H7 (cell line): ENCODE results near the gene RAB25. TPM values are rescaled to one million over a fixed set of nuclear protein-coding genes. Genes with fewer than 3 reads are reported as not detected.

Source experiments
- DNase-seq: peaks from one replicate; pipeline ENCODE4 v3.0.0; 2012
- H3K27me3 ChIP-seq: 2 replicates; pipeline ENCODE4 v1.6.0; 2011; ENCODE audit warnings: mild to moderate bottlenecking, low read length; ENCODE audit not compliant: control insufficient read depth, insufficient read depth
- H3K36me3 ChIP-seq: replicated peaks from 2 replicates; pipeline ENCODE4 v1.5.1; 2011; ENCODE audit warnings: low read length; ENCODE audit not compliant: control insufficient read depth, insufficient read depth
- H3K4me3 ChIP-seq: 2 replicates; pipeline ENCODE4 v1.5.1; 2011; ENCODE audit warnings: low read depth, mild to moderate bottlenecking, control low read depth, low read length, moderate library complexity; ENCODE audit not compliant: insufficient read depth
- total RNA-seq: library from RNA; depleted of rRNA; stranded (reverse); fragments of >200 nt; shearing (Covaris generic); gene quantifications from 2 replicates; pipeline ENCODE4 v1.2.3, GENCODE V29; 2014; rRNA removed

RAB25 gene
- total RNA-seq, 1 experiment from 2014 or later: 18.3 TPM

GRCh38 chr1:156119503-156120209 lies 58.7 kb downstream of the RAB25 start:
- no peak overlapping the region for H3K4me3 ChIP-seq
- peaks cover 2% of the 10 kb centered on the region; the same call in 1 of the 2 replicates for H3K27me3 ChIP-seq
- peaks cover 1% of the 10 kb centered on the region; the same call in 1 of the 2 replicates for H3K36me3 ChIP-seq
- peak; percentile 36 for DNase-seq

Other genes with a start within 250 kb of the RAB25 start
- gene GON4L, start 203.9 kb upstream of the RAB25 start, total RNA-seq: 30.7 and 42.5 TPM in 2 replicates
- gene SYT11, start 201.6 kb upstream of the RAB25 start, total RNA-seq: 9.6 and 11.0 TPM in 2 replicates
- 39.1 and 47.1 TPM in 2 replicates for gene RIT1, start 149.8 kb upstream of the RAB25 start, total RNA-seq
- gene KHDC4, start 126.7 kb upstream of the RAB25 start, total RNA-seq: 58.4 and 78.1 TPM in 2 replicates
- gene RXFP4, start 119.5 kb upstream of the RAB25 start, total RNA-seq: not detected in 2 replicates
- 97.1 and 104 TPM in 2 replicates for gene ARHGEF2, start 82.6 kb upstream of the RAB25 start, total RNA-seq
- gene SSR2, start 40.2 kb upstream of the RAB25 start, total RNA-seq: 427 and 445 TPM in 2 replicates
- gene UBQLN4, start 7.4 kb upstream of the RAB25 start, total RNA-seq: 64.6 and 66.3 TPM in 2 replicates
- 58.0 and 74.1 TPM in 2 replicates for gene LAMTOR2, start 6.4 kb upstream of the RAB25 start, total RNA-seq
- gene MEX3A, start 21.3 kb downstream of the RAB25 start, total RNA-seq: 52.7 and 65.2 TPM in 2 replicates
- 101 and 119 TPM in 2 replicates for gene LMNA, start 53.6 kb downstream of the RAB25 start, total RNA-seq
- gene SEMA4A, start 92.4 kb downstream of the RAB25 start, total RNA-seq: 10.3 and 15.8 TPM in 2 replicates
- gene SLC25A44, start 132.9 kb downstream of the RAB25 start, total RNA-seq: 31.9 and 33.2 TPM in 2 replicates
- 286 and 290 TPM in 2 replicates for gene PMF1, start 151.8 kb downstream of the RAB25 start, total RNA-seq
- 1.4 and 2.7 TPM in 2 replicates for gene BGLAP, start 181.0 kb downstream of the RAB25 start, total RNA-seq
- gene PAQR6, start 186.9 kb downstream of the RAB25 start, total RNA-seq: 6.1 and 11.5 TPM in 2 replicates
- gene SMG5, start 221.7 kb downstream of the RAB25 start, total RNA-seq: 216 and 232 TPM in 2 replicates
- gene TMEM79, start 223.2 kb downstream of the RAB25 start, total RNA-seq: 2.3 and 3.1 TPM in 2 replicates
- 106 and 120 TPM in 2 replicates for gene GLMP, start 234.5 kb downstream of the RAB25 start, total RNA-seq
- not detected in 2 replicates for gene VHLL, start 238.1 kb downstream of the RAB25 start, total RNA-seq